Stomach smooth muscle (tissue), 2 donors: ENCODE results near the gene UACA.
A peak's percentile ranks its signal among the peaks of the same experiment; 100 is the strongest.

Experiments used
- H3K27ac ChIP-seq: one replicate; pipeline ENCODE4 v1.7.0; 2013; ENCODE audit warnings: mild to moderate bottlenecking, low read length, inconsistent platforms
- H3K27me3 ChIP-seq, 2 donors: one replicate each; pipeline ENCODE4 v1.7.0; 2013; ENCODE audit warnings: low read length in 2 of 2; ENCODE audit not compliant: insufficient read depth in 2 of 2, control insufficient read depth in 1 of 2
- H3K36me3 ChIP-seq, 2 donors: one replicate each; pipeline ENCODE4 v1.7.0; 2013; ENCODE audit warnings: low read length in 2 of 2; ENCODE audit not compliant: control insufficient read depth in 2 of 2, insufficient read depth in 2 of 2
- H3K4me1 ChIP-seq: one replicate; pipeline ENCODE4 v1.7.0; 2013; ENCODE audit warnings: low read length; ENCODE audit not compliant: control insufficient read depth, insufficient read depth
- H3K4me3 ChIP-seq, 2 donors: one replicate each; pipeline ENCODE4 v1.7.0; 2013; ENCODE audit warnings: low read length in 2 of 2
- H3K9ac ChIP-seq, 2 donors: one replicate each; pipeline ENCODE4 v1.7.0; 2013; ENCODE audit warnings: low read length in 2 of 2, mild to moderate bottlenecking in 1 of 2
- H3K9me3 ChIP-seq, 2 donors: one replicate each; pipeline ENCODE4 v1.7.0; 2013; ENCODE audit warnings: low read length in 2 of 2; ENCODE audit not compliant: control insufficient read depth in 2 of 2
- donor health status: healthy.
- donor health status: Pancreatic carcinoma.

The UACA gene

DNA sequence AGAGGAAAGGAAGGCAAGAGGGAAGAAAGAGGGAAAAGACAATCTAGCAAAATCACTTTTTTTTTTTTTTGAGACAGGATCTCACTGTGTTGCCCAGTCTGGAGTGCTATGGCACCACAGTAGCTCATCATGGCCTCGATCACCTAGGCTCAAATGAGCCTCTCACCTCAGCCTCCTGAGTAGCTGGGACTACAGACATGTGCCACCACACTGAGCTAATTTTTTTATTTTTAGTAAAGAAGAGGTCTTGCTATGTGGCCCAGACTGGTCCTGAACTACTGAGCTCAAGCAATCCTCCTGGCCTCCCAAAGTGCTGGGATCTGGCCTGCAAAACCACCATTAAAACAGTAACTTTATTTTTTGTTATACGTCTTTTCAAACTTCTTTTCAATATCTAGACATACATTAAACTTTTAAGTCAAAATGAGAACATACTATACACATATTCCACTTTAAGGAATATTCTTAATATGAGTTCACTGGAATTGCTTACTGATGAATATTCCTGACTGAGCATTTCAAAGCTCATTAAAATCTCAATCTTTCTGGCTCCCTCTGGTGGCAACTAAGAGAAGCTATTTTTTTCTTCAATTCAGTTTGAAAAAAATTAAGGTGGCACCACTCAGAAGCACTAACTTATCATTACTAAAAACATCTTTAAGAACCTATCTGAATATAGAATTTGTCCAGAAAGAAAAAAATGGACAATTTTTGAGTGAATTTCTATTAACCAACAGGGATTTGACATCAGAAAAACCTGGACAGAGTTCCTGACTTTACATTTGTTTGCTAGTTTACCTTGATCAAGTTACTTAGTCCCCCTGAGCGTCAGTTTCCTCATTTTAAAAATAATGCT lies 40.9 kb downstream of the UACA start:
- Histone ChIP-seq H3K9ac (no peak overlapping the region), H3K27me3 (no peaks in the 10 kb centered on the region), H3K27ac (no peak overlapping the region), H3K4me1 (peaks cover 6% of the 10 kb centered on the region), H3K9me3 (no peaks in the 10 kb centered on the region), H3K36me3 (no peaks in the 10 kb centered on the region), H3K4me3 (no peak overlapping the region)

DNA sequence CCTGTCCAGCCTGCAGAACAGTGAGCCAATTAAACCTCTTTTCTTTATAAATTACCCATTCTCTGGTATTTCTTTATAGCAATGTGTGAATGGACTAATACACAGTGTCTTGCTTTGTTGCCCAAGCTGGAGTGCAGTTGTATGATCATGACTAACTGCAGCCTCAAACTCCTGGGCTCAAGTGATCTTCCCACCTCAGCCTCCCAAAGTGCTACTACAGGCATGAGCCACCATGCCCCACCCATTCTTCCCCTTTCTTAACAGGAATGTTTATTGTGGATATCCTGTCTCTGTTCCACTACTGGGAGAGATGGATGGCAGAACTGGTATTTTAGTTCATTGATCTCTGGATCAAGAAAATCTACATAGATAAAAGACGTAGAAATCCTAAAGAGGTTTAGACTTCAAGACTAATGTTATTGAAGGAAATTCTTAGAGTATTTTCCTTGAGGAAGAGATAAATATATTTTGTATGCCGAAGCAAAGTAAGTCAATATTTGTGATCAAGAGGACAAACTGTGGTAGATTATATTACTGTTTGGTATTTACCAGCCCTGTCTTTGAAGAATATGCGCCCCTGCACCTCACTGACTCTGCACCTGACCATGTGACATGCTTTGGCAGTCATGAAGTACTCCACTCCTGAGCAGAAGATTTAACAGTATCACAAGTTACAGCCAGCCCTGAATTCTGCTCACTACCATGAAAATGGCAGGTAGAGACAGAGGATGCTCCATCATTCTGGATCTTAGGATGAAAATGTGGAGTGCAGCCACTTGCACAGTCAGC lies 42.9 kb downstream of the UACA start:
- Histone ChIP-seq H3K4me1 (peaks cover 15% of the 10 kb centered on the region), H3K4me3 (no peak overlapping the region), H3K27ac (no peak overlapping the region), H3K27me3 (no peaks in the 10 kb centered on the region), H3K9ac (no peak overlapping the region), H3K36me3 (no peaks in the 10 kb centered on the region), H3K9me3 (no peaks in the 10 kb centered on the region)

DNA sequence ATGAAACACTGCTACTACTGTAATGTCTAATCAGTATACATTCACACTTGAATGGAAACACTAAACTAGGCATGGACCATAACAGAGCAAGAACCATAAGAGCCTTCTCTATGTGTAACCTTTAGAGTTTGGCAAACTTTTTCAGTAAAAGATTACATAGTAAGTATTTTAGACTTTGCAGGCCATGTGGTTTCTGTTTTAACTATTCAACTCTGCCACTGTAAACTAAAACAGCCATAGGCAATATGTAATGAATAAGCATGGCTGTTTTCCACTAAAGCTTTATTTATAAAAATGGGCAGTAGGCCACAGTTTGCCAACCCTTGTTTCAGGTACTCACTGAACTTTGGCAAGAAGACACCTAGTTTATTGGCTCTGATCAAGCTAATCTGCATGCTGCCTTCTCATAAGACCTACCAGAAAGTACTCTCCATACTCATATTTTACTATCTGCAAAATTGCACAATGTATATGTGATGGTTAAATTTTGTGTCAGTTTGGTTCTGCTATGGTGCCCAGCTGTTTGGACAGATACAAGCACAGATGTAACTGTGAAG lies 46.0 kb downstream of the UACA start:
- Histone ChIP-seq H3K9ac (no peak overlapping the region), H3K9me3 (no peaks in the 10 kb centered on the region), H3K36me3 (no peaks in the 10 kb centered on the region), H3K4me3 (peak overlapping the region in 1 of 2 donors; percentile 19), H3K27me3 (no peaks in the 10 kb centered on the region), H3K4me1 (peaks cover 20% of the 10 kb centered on the region), H3K27ac (peak overlapping the region; percentile 32)

DNA sequence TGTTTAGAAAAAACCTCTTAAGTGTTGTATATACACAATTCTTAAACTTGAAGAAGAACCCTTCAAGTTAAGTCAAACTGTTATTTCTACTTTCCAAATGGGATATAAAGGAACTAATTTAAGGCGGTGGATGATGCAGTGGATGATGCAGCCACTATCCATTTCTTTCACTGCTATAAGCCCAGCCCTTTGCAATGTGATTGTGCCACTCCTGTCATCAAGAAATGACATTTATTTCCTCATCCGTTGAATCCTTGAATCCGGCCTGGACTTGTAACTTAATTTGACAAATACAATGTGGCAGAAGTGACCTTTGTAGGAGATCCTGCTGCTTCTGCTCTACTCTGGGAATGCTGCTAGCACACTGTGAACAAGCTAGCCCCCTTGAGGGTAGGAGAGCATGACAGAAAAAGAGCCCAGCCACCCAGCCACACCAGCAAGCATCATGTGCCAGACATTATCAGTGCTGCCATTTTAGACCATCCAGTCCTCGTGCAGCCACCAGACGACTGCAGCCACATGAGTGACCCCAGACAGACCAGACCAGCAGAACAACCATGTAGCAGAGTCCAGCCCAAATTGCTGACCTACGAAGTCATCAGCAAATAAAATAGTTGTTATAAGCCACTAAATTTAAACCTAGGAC lies 47.4 kb downstream of the UACA start:
- Histone ChIP-seq H3K9ac (no peak overlapping the region), H3K27me3 (no peaks in the 10 kb centered on the region), H3K4me1 (peaks cover 20% of the 10 kb centered on the region), H3K9me3 (no peaks in the 10 kb centered on the region), H3K27ac (peak overlapping the region; percentile 46), H3K4me3 (no peak overlapping the region), H3K36me3 (no peaks in the 10 kb centered on the region)

DNA sequence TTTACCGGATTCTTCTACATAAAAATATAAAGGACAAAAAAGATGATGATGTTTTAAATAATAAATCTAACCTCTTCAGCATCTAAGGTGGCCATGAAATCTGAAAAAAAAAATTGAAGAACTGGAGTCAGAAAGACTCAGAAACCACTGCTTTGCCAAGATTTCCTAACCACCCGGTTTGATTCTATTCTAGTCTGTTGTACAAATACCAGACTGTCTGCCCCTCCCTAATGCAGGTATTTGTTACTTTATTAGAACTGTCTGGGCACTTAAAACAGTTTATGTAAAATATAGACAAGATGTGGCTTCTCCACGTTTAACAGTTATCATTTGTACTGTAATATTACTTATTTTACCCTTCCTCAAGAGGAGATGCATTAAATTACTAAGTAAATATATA lies 48.8 kb downstream of the UACA start:
- Histone ChIP-seq H3K27ac (peak overlapping the region; percentile 32), H3K4me1 (peaks cover 20% of the 10 kb centered on the region), H3K27me3 (no peaks in the 10 kb centered on the region), H3K9ac (no peak overlapping the region), H3K4me3 (peak overlapping the region in 1 of 2 donors; percentile 47), H3K9me3 (no peaks in the 10 kb centered on the region), H3K36me3 (no peaks in the 10 kb centered on the region)

DNA sequence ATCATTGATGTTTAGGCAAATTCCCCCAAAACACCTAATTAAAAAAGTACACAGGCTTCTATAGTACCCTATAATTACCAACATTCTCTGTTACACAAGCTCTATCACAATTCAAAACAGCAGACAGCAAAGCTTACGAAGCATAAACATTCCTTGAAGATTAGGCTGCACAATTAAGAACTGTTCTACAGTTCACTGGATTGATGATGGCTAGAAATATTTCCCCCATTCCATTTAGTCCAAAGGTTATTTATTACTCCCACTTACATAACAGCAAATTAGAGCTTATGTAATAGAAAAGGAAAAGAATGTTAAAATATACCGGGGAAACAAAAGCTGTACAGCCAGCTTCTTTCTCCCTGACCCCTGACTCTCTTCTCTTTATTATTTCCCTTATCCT lies 49.3 kb downstream of the UACA start:
- H3K27me3 ChIP-seq = no peaks in the 10 kb centered on the region
- peak overlapping the region in 1 of 2 donors; percentile 17 for H3K9ac ChIP-seq
- H3K4me1 ChIP-seq = peaks cover 20% of the 10 kb centered on the region
- peak overlapping the region; percentile 16 to 48 for H3K4me3 ChIP-seq
- no peaks in the 10 kb centered on the region for H3K9me3 ChIP-seq
- H3K27ac ChIP-seq = peak overlapping the region; percentile 32
- H3K36me3 ChIP-seq = no peaks in the 10 kb centered on the region

DNA sequence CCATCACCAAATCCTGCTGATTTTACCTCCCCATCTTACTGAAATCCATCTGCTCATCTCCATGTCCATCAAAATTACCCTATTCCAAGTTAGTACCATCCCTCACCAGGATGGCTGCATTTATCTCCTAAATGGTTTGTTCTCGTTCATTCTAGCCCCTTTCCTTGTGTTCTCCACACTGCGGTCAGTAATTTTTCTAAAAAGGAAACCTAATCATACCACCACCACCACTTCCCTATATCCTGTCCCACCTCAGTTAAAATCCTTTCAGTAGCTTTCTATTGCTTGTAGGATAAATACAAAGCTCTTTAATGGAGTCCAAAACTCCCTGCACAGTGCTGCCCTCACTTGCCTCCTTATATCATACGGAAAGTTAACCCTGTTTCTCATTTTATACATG lies 51.1 kb downstream of the UACA start:
- peaks cover 12% of the 10 kb centered on the region for H3K4me1 ChIP-seq
- H3K36me3 ChIP-seq = no peaks in the 10 kb centered on the region
- H3K27ac ChIP-seq = no peak overlapping the region
- no peak overlapping the region for H3K4me3 ChIP-seq
- H3K9me3 ChIP-seq = no peaks in the 10 kb centered on the region
- H3K27me3 ChIP-seq = no peaks in the 10 kb centered on the region
- H3K9ac ChIP-seq = no peak overlapping the region

DNA sequence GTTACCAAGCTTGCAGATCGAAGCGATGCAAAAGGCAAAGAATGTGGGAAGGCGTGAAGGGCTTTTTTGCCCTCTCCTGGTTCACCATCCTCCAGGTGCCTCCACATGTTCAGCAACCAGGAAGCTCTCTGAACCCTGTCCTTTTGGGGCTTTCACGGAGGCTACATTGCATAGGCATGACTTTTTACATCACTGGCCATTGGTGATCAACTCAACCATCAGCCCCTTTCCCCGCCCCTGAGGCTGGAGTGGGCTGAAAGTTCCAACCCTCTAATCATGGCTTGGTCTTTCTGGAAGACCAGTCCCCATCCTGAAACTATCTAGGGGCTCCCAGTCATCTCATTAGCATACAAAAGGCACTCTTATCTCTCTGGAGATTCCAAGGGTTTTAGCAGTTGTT lies 52.6 kb downstream of the UACA start:
- no peak overlapping the region for H3K27ac ChIP-seq
- H3K4me1 ChIP-seq = peaks cover 5% of the 10 kb centered on the region
- H3K36me3 ChIP-seq = no peaks in the 10 kb centered on the region
- no peak overlapping the region for H3K4me3 ChIP-seq
- H3K9me3 ChIP-seq = no peaks in the 10 kb centered on the region
- no peaks in the 10 kb centered on the region for H3K27me3 ChIP-seq
- H3K9ac ChIP-seq = no peak overlapping the region

DNA sequence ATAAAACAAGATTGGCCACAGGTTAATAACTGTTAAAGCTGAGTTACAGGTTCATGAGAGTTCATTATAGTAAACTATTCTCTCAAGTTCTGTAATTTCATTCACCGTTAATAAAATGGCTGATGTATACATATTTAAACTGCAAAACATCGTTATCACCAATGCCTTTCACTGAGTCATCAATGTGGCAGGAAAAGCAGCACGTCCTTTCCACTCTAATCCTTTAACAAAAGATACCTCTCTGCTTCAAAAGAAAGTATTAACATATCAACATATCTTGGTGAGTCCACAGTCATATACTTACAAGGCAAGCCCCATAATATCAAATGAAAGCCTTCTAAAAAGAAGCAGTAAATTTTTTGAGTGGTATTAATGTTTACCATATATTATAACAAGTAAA lies 54.5 kb downstream of the UACA start:
- H3K27ac ChIP-seq = no peak overlapping the region
- peaks cover 2% of the 10 kb centered on the region for H3K4me1 ChIP-seq
- H3K9ac ChIP-seq = no peak overlapping the region
- no peaks in the 10 kb centered on the region for H3K27me3 ChIP-seq
- no peaks in the 10 kb centered on the region for H3K9me3 ChIP-seq
- H3K4me3 ChIP-seq = no peak overlapping the region
- no peaks in the 10 kb centered on the region for H3K36me3 ChIP-seq

DNA sequence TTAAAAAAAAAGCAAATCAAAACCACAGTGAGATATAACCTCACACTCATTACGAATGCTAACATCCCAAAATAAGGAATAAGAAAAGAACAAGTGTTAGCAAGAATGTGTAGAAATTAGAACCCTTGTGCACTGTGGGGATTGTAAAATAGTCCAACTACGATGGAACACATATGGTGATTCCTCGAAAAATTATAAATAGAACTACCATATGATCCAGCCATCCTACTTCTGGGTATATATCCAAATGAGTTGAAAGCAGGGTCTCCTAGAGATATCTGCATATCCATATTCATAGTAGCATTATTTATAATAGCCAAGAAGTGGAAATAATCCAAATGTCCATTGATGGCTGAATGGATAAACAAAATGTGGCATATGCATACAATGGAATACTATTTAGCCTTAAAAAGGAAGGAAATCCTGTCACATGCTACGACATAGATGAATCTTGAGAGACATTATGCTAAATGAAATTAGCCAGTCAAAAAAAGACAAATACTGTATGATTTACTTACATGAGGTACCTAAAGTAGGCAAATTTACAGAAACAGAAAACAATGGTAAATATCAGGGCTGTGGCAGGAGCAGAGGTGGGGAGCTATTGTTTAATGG lies 55.6 kb downstream of the UACA start:
- Histone ChIP-seq H3K9ac (no peak overlapping the region), H3K27ac (no peak overlapping the region), H3K36me3 (no peaks in the 10 kb centered on the region), H3K9me3 (no peaks in the 10 kb centered on the region), H3K27me3 (no peaks in the 10 kb centered on the region), H3K4me1 (peaks cover 6% of the 10 kb centered on the region), H3K4me3 (no peak overlapping the region)
